A673 (cell line): ENCODE data around the gene ATG7. TPM values are rescaled to one million over a fixed set of nuclear protein-coding genes. Genes with fewer than 3 reads are reported as not detected.

Source experiments
- BruUV-seq: library from RNA; stranded (reverse); fragments of 400-500 nt; replicated peaks from 2 replicates; lab custom pipeline; 2021; lab: Mats Ljungman, UMichigan
- CTCF ChIA-PET: fragments of 300-600 bp; sonication (Branson Sonifier 250); formaldehyde crosslinking; loops from one replicate; lab custom pipeline; 2022; ENCODE audit warnings: antibody characterized with exemption; lab: Charles Lee
- POLR2A ChIA-PET: fragments of 300-600 bp; sonication (Branson Sonifier 250); formaldehyde crosslinking; loops from one replicate; lab custom pipeline; 2022; ENCODE audit warnings: antibody characterized with exemption; ENCODE audit not compliant: low non-redundant PET; lab: Charles Lee
- DNase-seq: peaks from one replicate; pipeline ENCODE4 v3.0.0-alpha.2; 2015; ENCODE audit warnings: low spot score
- H3K27ac ChIP-seq: fragments of 200-600 bp; sonication (generic); 2 replicates; pipeline ENCODE4 v1.5.1; 2016; ENCODE audit warnings: mixed run types, low read depth, mild to moderate bottlenecking, mixed read lengths, antibody characterized with exemption, low read length; ENCODE audit not compliant: poor library complexity, severe bottlenecking
- H3K27me3 ChIP-seq: fragments of 200-600 bp; sonication (generic); replicated peaks from 2 replicates; pipeline ENCODE4 v1.6.1; 2017; ENCODE audit warnings: mixed run types, low read depth, mild to moderate bottlenecking, mixed read lengths, antibody characterized with exemption, low read length; ENCODE audit not compliant: insufficient read depth, poor library complexity
- H3K36me3 ChIP-seq: fragments of 200-600 bp; sonication (generic); 2 replicates; pipeline ENCODE4 v1.6.1; 2016; ENCODE audit warnings: mixed run types, mild to moderate bottlenecking, mixed read lengths, antibody characterized with exemption, low read length; ENCODE audit not compliant: insufficient read depth, poor library complexity, severe bottlenecking
- H3K4me1 ChIP-seq: fragments of 200-600 bp; sonication (generic); 2 replicates; pipeline ENCODE4 v1.6.1; 2017; ENCODE audit warnings: mixed run types, mild to moderate bottlenecking, mixed read lengths, antibody characterized with exemption, low read length; ENCODE audit not compliant: insufficient read depth, poor library complexity, severe bottlenecking
- H3K4me3 ChIP-seq: fragments of 200-600 bp; sonication (generic); 2 replicates; pipeline ENCODE4 v1.5.1; 2016; ENCODE audit warnings: low read depth, mixed run types, mild to moderate bottlenecking, mixed read lengths, low read length; ENCODE audit not compliant: poor library complexity, severe bottlenecking
- H3K9me3 ChIP-seq: fragments of 200-600 bp; sonication (generic); 2 replicates; pipeline ENCODE4 v1.6.1; 2016; ENCODE audit warnings: mixed run types, low read depth, mild to moderate bottlenecking, mixed read lengths, antibody characterized with exemption, low read length; ENCODE audit not compliant: poor library complexity, severe bottlenecking
- CTCF ChIP-seq: fragments of 300-800, 200-600 bp; sonication (generic); conservative IDR thresholded peaks from 2 replicates; pipeline ENCODE4 v1.5.1; 2017; ENCODE audit warnings: low read depth, mild to moderate bottlenecking, antibody characterized with exemption, low read length, moderate library complexity, mixed read lengths
- EZH2 ChIP-seq: fragments of 200-600 bp; sonication (generic); IDR thresholded peaks from 2 replicates; pipeline ENCODE4 v1.6.1; 2017; ENCODE audit warnings: borderline replicate concordance, low read depth, mild to moderate bottlenecking, mixed read lengths, antibody characterized with exemption, low read length; ENCODE audit not compliant: poor library complexity, severe bottlenecking
- intact Hi-C: fragments of 100-400 bp; cut with micrococcal nuclease; formaldehyde crosslinking; loops from one replicate; pipeline ENCODE4 v1.10.0; 2022; ENCODE audit not compliant: unreplicated experiment
- total RNA-seq: library from RNA; stranded (reverse); gene quantifications from 2 replicates; pipeline ENCODE4 v1.2.3, GENCODE V29; 2021

ATG7 gene
- total RNA-seq, 1 experiment from 2014 or later = 30.9 TPM

GRCh38 chr3:11306817-11307589 lies 34.8 kb downstream of the ATG7 start:
- POLR2A ChIA-PET = no interaction called here

GRCh38 chr3:11307830-11308432 lies 35.7 kb downstream of the ATG7 start:
- Histone ChIP-seq H3K9me3 (no peaks in the 10 kb centered on the region), H3K27me3 (no peaks in the 10 kb centered on the region), H3K27ac (no peak overlapping the region), H3K4me3 (no peak overlapping the region), H3K36me3 (peaks cover 38% of the 10 kb centered on the region), H3K4me1 (peaks cover 19% of the 10 kb centered on the region)
- no peak for TF ChIP-seq CTCF
- no peak for DNase-seq
- no TSS peak for BruUV-seq
- POLR2A ChIA-PET = no interaction called here
- CTCF ChIA-PET = interaction anchor here (0.5 kb wide), 1 partner anchor 73 kb away, joined by 3 read pairs; no protein-coding TSS in a partner anchor
- intact Hi-C loops = no loop called here

More at GRCh38 chr3:11306817-11307589, 34.8 kb downstream of the ATG7 start:
- no peak overlapping the region for H3K4me3 ChIP-seq
- TF ChIP-seq CTCF (no peak), EZH2 (no peak)
- intact Hi-C loops = no loop called here
- CTCF ChIA-PET = no interaction called here
- BruUV-seq = no TSS peak
- H3K27ac ChIP-seq = no peak overlapping the region
- H3K27me3 ChIP-seq = no peaks in the 10 kb centered on the region
- H3K9me3 ChIP-seq = no peaks in the 10 kb centered on the region
- H3K36me3 ChIP-seq = peaks cover 37% of the 10 kb centered on the region
- no peak for DNase-seq
- peaks cover 9% of the 10 kb centered on the region for H3K4me1 ChIP-seq

- H3K27me3 ChIP-seq = no peaks in the 10 kb centered on the region
- H3K4me1 ChIP-seq = peaks cover 19% of the 10 kb centered on the region
- TF ChIP-seq CTCF (no peak), EZH2 (no peak)
- ChIA-PET CTCF (no interaction called here), POLR2A (no interaction called here)
- no peaks in the 10 kb centered on the region for H3K9me3 ChIP-seq
- BruUV-seq = no TSS peak
- H3K27ac ChIP-seq = no peak overlapping the region
- intact Hi-C loops = no loop called here
- H3K36me3 ChIP-seq = peaks cover 45% of the 10 kb centered on the region
- DNase-seq = peak; percentile 25
- H3K4me3 ChIP-seq = no peak overlapping the region
Measured at GRCh38 chr3:11310258-11310657, 38.1 kb downstream of the ATG7 start.
